Psoas muscle (tissue), 8 donors: ENCODE measurements around the gene STAG1. TPM values are rescaled to one million over a fixed set of nuclear protein-coding genes. Genes with fewer than 3 reads are reported as not detected.

ENCODE experiments used
- ATAC-seq, 4 donors: fragments of 200-7000 bp; cut with Tn5 transposase; one replicate each; pipeline ENCODE4 v1.9.1; 2020; ENCODE audit warnings: moderate library complexity in 3 of 4, mild to moderate bottlenecking in 2 of 4
- DNase-seq, 2 donors: peaks; one replicate each; pipeline ENCODE4 v3.0.0-alpha.2; 2020
- H3K27ac ChIP-seq: fragments of 200-600 bp; one replicate; pipeline ENCODE4 v1.8.0; 2022
- H3K27me3 ChIP-seq, 3 donors: fragments of 200-600 bp in 1 of 3; one replicate each; pipeline versions ENCODE4 v1.6.1 to v1.8.0; 2013 to 2022; ENCODE audit warnings: low read length in 2 of 3, mild to moderate bottlenecking in 2 of 3, moderate library complexity in 1 of 3; ENCODE audit not compliant: insufficient read depth in 3 of 3
- H3K36me3 ChIP-seq, 2 donors: fragments of 200-600 bp in 1 of 2; one replicate each; pipeline versions ENCODE4 v1.6.1 to v1.8.0; 2013 to 2022; ENCODE audit warnings: low read depth in 1 of 2, mild to moderate bottlenecking in 1 of 2, moderate library complexity in 1 of 2; ENCODE audit not compliant: insufficient read depth in 1 of 2
- H3K4me1 ChIP-seq: fragments of 200-600 bp; one replicate; pipeline ENCODE4 v1.8.0; 2022
- H3K4me3 ChIP-seq: fragments of 200-600 bp; one replicate; pipeline ENCODE4 v1.8.0; 2022; ENCODE audit warnings: mild to moderate bottlenecking
- H3K9me3 ChIP-seq: fragments of 200-600 bp; one replicate; pipeline ENCODE4 v1.8.0; 2022
- WGBS, 3 donors: extraction: QIAGEN DNeasy Blood & Tissue Kit; methylation state at CpG; one replicate each; pipeline versions ENCODE4 v1.1.6 to v1.1.7; 2013; 5-methylcytosine and 5-hydroxymethylcytosine counted together
- intact Hi-C, 2 donors: fragments of 100-400 bp; cut with DNase I; formaldehyde crosslinking; loops; one replicate each; pipeline versions ENCODE4 v1.11.0 to v1.14.2; 2022
- polyA plus RNA-seq, 3 donors: library from polyadenylated mRNA; stranded (reverse); fragments of 200-250 nt; gene quantifications; one replicate each; pipeline ENCODE4 v1.2.3, GENCODE V29; 2013
- total RNA-seq, 4 donors: library from RNA; stranded (reverse); fragmentation: NEBNext Ultra II Directional in 2 of 4; extraction: Animal tissue kit (Norgen Biotek cat#: 25700) in 2 of 4; gene quantifications; one replicate each; pipeline versions ENCODE4 v1.2.1 to v1.2.4, GENCODE V29; 2021 to 2023
- TF ChIP-seq, protein P1 (sequence below): fragments of 200-600 bp; IDR thresholded peaks from one replicate; pipeline ENCODE4 v1.8.0; 2022; ENCODE audit warnings: antibody characterized with exemption
- donor health status: healthy with polysubstance abuse.
- donor health status: DM: no; HTN: no; CAD: no; lungs with moderate emphysema.
- donor health status: Bipolar disorder and iron deficiency.
- donor health status: healthy.
- donor health status: DM: yes; HTN: yes; CAD: no.
- donor health status: DM: no; HTN: no; CAD: no.
- donor health status: DM: no; HTN: no; CAD: no.
- donor health status: DM: yes; HTN: yes; CAD: no.

STAG1 gene
- total and polyA plus RNA-seq, 7 donors = 8.8 to 27.7 (median 19.7) TPM

DNA sequence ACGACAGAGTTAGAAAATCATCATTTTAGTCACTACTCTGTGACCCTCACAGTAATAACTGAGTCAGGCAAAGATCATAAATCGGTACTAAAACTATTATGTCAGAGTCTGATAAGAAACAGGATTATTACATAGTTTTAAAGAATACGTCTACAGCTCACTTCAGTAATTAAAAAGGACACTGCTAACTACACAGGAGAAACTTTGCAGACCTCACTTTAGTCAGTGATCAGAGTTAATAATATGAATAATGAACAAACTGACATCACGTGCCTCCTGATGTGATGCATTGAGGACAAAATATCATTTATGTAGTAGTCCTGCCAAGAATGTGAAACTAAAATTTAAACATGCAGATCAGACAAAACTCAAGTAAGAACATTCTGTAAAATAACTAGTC is 339.9 kb downstream of the STAG1 start:
- Histone ChIP-seq H3K36me3 (peaks cover 0 to 16% of the 10 kb centered on the region in 2 donors), H3K4me3 (no peak overlapping the region)
- ATAC-seq = no peak

DNA sequence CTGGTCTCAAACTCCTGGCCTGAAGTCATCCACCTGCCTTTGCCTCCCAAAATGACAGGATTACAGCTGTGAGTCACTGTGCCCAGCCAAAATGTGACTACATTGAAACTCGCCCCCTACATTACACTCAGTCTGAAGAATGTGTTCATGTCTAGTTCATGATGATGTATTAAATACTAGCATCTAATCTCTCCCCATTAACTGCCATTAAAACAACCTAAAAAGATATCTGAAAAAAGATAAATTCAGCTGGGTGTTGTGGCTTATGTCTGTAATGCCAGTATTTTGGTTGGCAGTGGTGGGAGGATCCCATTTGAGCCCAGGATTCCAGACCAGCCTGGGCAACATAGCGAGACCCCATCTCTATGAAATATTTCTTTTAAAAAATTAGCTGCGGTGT is 342.6 kb downstream of the STAG1 start:
- intact Hi-C loops = no loop called here
- 94 to 97% (median 95%) methylated on average over 3 of the region's 3 CpGs for WGBS, 3 donors

More for the DNA sequence above, 339.9 kb downstream of the STAG1 start:
- H3K9me3 ChIP-seq = no peaks in the 10 kb centered on the region
- 86 to 88% (median 86%) methylated on average over 4 of the region's 4 CpGs for WGBS, 3 donors
- intact Hi-C loops = no loop called here
- DNase-seq = no peak
- TF ChIP-seq, protein P1, sequence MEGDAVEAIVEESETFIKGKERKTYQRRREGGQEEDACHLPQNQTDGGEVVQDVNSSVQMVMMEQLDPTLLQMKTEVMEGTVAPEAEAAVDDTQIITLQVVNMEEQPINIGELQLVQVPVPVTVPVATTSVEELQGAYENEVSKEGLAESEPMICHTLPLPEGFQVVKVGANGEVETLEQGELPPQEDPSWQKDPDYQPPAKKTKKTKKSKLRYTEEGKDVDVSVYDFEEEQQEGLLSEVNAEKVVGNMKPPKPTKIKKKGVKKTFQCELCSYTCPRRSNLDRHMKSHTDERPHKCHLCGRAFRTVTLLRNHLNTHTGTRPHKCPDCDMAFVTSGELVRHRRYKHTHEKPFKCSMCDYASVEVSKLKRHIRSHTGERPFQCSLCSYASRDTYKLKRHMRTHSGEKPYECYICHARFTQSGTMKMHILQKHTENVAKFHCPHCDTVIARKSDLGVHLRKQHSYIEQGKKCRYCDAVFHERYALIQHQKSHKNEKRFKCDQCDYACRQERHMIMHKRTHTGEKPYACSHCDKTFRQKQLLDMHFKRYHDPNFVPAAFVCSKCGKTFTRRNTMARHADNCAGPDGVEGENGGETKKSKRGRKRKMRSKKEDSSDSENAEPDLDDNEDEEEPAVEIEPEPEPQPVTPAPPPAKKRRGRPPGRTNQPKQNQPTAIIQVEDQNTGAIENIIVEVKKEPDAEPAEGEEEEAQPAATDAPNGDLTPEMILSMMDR = no peak
- no peaks in the 10 kb centered on the region for H3K27me3 ChIP-seq
- H3K27ac ChIP-seq = no peak overlapping the region
- no peaks in the 10 kb centered on the region for H3K4me1 ChIP-seq

DNA sequence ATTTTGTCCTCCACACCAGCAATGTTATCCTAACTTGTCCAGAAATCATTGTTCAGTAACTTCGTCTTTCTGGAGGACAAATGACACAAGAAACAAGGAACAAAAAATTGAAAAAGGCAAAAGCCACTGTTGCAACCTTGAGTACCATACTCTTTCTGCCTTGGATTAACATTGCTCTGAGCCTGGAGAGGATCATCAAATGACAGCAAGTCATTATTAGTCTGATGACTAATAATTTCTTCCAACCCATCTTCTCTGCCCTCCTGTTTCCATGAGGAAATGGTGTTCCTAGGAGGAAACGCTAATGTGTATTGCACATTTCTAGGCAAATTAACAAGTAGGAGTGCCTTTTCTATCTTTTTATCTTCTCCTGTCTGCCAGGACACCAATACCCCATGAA is 348.1 kb downstream of the STAG1 start:
- DNase-seq = no peak
- no peaks in the 10 kb centered on the region for H3K36me3 ChIP-seq
- H3K4me3 ChIP-seq = no peak overlapping the region
- no peaks in the 10 kb centered on the region for H3K4me1 ChIP-seq
- no peak overlapping the region for H3K27ac ChIP-seq
- ATAC-seq = no peak
- TF ChIP-seq, protein P1 = no peak
- intact Hi-C loops = no loop called here
- H3K27me3 ChIP-seq = no peaks in the 10 kb centered on the region
- H3K9me3 ChIP-seq = no peaks in the 10 kb centered on the region
- WGBS, 3 donors = 79 to 84% (median 81%) methylated on average over 2 of the region's 2 CpGs

More for the DNA sequence above, 342.6 kb downstream of the STAG1 start:
- DNase-seq (no peak), ATAC-seq (no peak)
- Histone ChIP-seq H3K4me1 (no peaks in the 10 kb centered on the region), H3K36me3 (peaks cover 0 to 7% of the 10 kb centered on the region in 2 donors), H3K27ac (no peak overlapping the region), H3K9me3 (no peaks in the 10 kb centered on the region), H3K27me3 (no peaks in the 10 kb centered on the region), H3K4me3 (no peak overlapping the region)
- TF ChIP-seq, protein P1 = no peak

GRCh38 chr3:136396916-136397315 is 355.3 kb downstream of the STAG1 start:
- TF ChIP-seq, protein P1 = no peak
- intact Hi-C loops = loop anchor here in 1 of 2 donors (10.0 kb wide), 1 partner anchor 358 kb away; the partner anchor contains the start of gene STAG1
- no peak for DNase-seq

DNA sequence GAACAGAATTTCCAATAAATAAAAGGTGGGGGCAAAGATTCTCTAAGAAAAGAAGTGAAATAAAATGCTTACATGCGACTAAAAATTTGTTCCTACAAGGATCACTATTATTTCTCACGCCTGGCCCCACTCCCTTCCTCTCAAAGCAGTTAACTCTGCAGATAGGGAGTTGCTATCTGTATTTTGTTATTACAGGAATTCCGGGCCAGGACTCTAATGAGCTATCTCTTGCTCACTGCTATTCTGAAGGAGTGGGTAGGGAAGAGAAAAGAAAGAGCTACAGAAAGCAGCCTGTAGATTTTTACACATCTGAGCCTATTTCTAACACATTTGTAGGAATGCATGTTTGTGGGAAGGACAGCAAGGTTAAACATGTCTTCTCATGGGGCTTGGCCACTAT is 361.6 kb downstream of the STAG1 start:
- no peaks in the 10 kb centered on the region for H3K4me1 ChIP-seq
- no peak overlapping the region for H3K4me3 ChIP-seq
- 85 to 95% (median 89%) methylated on average over 3 of the region's 3 CpGs for WGBS, 3 donors
- ATAC-seq = no peak
- intact Hi-C loops = loop anchor here (5.0 to 10.0 kb wide), 3 partner anchors 313 to 622 kb away; partner anchors contain the start of gene STAG1 (in 1 of the 2)
- no peaks in the 10 kb centered on the region for H3K27me3 ChIP-seq
- H3K9me3 ChIP-seq = no peaks in the 10 kb centered on the region
- TF ChIP-seq, protein P1 = no peak
- no peak overlapping the region for H3K27ac ChIP-seq
- no peak for DNase-seq
- peaks cover 0 to 7% of the 10 kb centered on the region in 2 donors for H3K36me3 ChIP-seq

More at GRCh38 chr3:136396916-136397315, 355.3 kb downstream of the STAG1 start:
- Histone ChIP-seq H3K27me3 (no peaks in the 10 kb centered on the region), H3K27ac (no peak overlapping the region), H3K4me1 (no peaks in the 10 kb centered on the region), H3K4me3 (no peak overlapping the region), H3K36me3 (peaks cover 0 to 17% of the 10 kb centered on the region in 2 donors), H3K9me3 (no peaks in the 10 kb centered on the region)
- no peak for ATAC-seq
